Tibial nerve (tissue), 4 donors: ENCODE data around the gene LPIN3. TPM values are rescaled to one million over a fixed set of nuclear protein-coding genes. Genes with fewer than 3 reads are reported as not detected.

Experiments used
- DNase-seq, 2 donors: peaks; one replicate each; pipeline ENCODE4 v3.0.0-alpha.2; 2019; ENCODE audit warnings: low spot score in 2 of 2
- H3K27ac ChIP-seq, 4 donors: fragments of 200-600 bp; sonication (generic) in 3 of 4; one replicate each; pipeline ENCODE4 v1.5.1; 2017 to 2019; ENCODE audit warnings: mild to moderate bottlenecking in 1 of 4
- H3K27me3 ChIP-seq, 2 donors: fragments of 200-600 bp; sonication (generic) in 1 of 2; one replicate each; pipeline versions ENCODE4 v1.5.1 to v1.6.0; 2017 to 2019
- H3K36me3 ChIP-seq, 3 donors: fragments of 200-600 bp; sonication (generic); one replicate each; pipeline ENCODE4 v1.5.1; 2018 to 2019
- H3K4me1 ChIP-seq, 4 donors: fragments of 200-600 bp; sonication (generic) in 3 of 4; one replicate each; pipeline ENCODE4 v1.5.1; 2017 to 2019
- H3K4me3 ChIP-seq, 4 donors: fragments of 200-600 bp; sonication (generic) in 3 of 4; one replicate each; pipeline ENCODE4 v1.5.1; 2017 to 2019; ENCODE audit warnings: mild to moderate bottlenecking in 1 of 4, moderate library complexity in 1 of 4
- H3K9me3 ChIP-seq, 4 donors: fragments of 200-600 bp; sonication (generic) in 3 of 4; one replicate each; pipeline ENCODE4 v1.5.1; 2017 to 2019
- CTCF ChIP-seq, 5 experiments: fragments of 200-600 bp in 3 of 5; fragments of 450-650 bp in 2 of 5; sonication (generic) in 3 of 5; IDR thresholded peaks; one replicate each; pipeline ENCODE4 v1.5.1; 2016 to 2019; ENCODE audit warnings: antibody characterized with exemption in 5 of 5, mild to moderate bottlenecking in 3 of 5, moderate library complexity in 2 of 5
- EP300 ChIP-seq, 2 donors: sonication (generic); formaldehyde crosslinking; IDR thresholded peaks; one replicate each; pipeline ENCODE4 v1.6.1; 2017; ENCODE audit warnings: antibody characterized with exemption in 2 of 2, mild to moderate bottlenecking in 1 of 2
- POLR2A ChIP-seq, 2 donors: fragments of 450-650 bp; IDR thresholded peaks; one replicate each; pipeline ENCODE4 v1.6.1; 2017; ENCODE audit warnings: antibody characterized with exemption in 2 of 2, mild to moderate bottlenecking in 2 of 2, moderate library complexity in 2 of 2
- WGBS, 2 donors: methylation state at CpG; one replicate each; pipeline ENCODE4 v1.1.5; 2018; 5-methylcytosine and 5-hydroxymethylcytosine counted together
- total RNA-seq, 4 donors: library from RNA; depleted of rRNA; stranded (reverse); fragments of >200 nt; gene quantifications; one replicate each; pipeline ENCODE4 v1.1.0, GENCODE V29; 2016

LPIN3 gene
- total RNA-seq, 4 donors from 2014 or later, result 24.5 to 64.8 (median 36.5) TPM

DNA sequence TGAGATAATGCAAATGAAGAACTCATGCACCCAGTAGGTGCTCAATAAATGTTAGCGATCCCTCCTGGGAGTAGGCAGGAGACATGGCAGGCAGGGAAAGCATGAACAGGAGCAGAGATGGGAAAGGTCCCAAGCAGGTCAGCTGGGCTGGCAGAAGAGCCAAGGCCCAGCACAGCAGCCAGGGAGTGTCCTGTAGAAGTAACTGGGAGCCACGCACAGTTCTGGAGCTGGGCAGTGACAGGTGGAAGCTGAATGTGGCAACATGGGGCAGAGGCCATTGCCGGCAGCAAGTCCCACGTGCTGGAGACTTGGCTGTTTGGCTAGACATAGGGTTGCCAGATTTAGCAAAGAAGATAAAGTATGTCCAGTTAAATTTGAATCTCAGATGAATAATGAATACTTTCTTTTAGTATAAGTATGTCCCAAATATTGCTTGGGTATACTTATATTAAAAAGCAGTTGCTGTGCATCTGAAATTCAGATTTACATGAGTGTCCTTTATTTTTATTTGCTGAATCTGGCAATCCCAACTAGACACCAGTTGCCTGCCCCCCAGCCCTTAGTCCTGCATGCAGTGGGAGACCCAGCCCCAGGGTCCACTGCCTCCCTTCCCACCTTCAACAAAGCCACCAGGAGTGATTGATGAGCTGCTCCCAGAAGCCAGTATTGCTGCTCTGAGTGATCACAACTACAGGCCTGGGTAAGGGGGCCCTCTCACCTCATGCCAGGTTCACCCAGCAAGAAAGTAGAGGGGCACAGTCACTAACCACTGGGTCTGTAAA, 3.7 kb upstream of the LPIN3 start:
- no peak overlapping the region for H3K27ac ChIP-seq
- H3K27me3 ChIP-seq, result no peaks in the 10 kb centered on the region
- H3K4me3 ChIP-seq, result no peak overlapping the region
- no peak for DNase-seq
- 90 to 95% methylated on average over 4 of the region's 4 CpGs for WGBS, 2 donors
- no peaks in the 10 kb centered on the region for H3K9me3 ChIP-seq
- H3K36me3 ChIP-seq, result no peaks in the 10 kb centered on the region
- peaks cover 0 to 32% (median 7%) of the 10 kb centered on the region in 4 donors for H3K4me1 ChIP-seq
- TF ChIP-seq EP300 (IDR thresholded peaks at IDR 0.05) (no peak), CTCF (IDR thresholded peaks at IDR 0.05) (no peak), POLR2A (IDR thresholded peaks at IDR 0.05) (no peak)

GRCh38 chr20:41339957-41340326, 679 bp upstream of the LPIN3 start:
- 9 to 10% methylated on average over 20 to 25 of the region's 25 CpGs for WGBS, 2 donors
- Histone ChIP-seq H3K4me3 (peak overlapping the region; percentile 26 to 55 (median 36)), H3K9me3 (no peaks in the 10 kb centered on the region), H3K4me1 (peaks cover 0 to 39% (median 6%) of the 10 kb centered on the region in 4 donors), H3K36me3 (no peaks in the 10 kb centered on the region), H3K27me3 (no peaks in the 10 kb centered on the region), H3K27ac (peak overlapping the region; percentile 63 to 90 (median 80))
- peak in 1 of 2 donors; percentile 36 for TF ChIP-seq EP300 (IDR thresholded peaks at IDR 0.05)
- no peak for TF ChIP-seq POLR2A (IDR thresholded peaks at IDR 0.05)
- TF ChIP-seq CTCF (IDR thresholded peaks at IDR 0.05), result peak; percentile 97 to 100 (median 99)
- peak; percentile 79 to 89 for DNase-seq

- Histone ChIP-seq H3K27ac (no peak overlapping the region), H3K4me1 (peaks cover 0 to 37% (median 5%) of the 10 kb centered on the region in 4 donors), H3K27me3 (no peaks in the 10 kb centered on the region), H3K9me3 (no peaks in the 10 kb centered on the region), H3K4me3 (no peak overlapping the region), H3K36me3 (peaks cover 0 to 22% (median 0%) of the 10 kb centered on the region in 3 donors)
- 90% methylated on average over 9 of the region's 9 CpGs for WGBS, 2 donors
- no peak for DNase-seq
- no peak for TF ChIP-seq EP300 (IDR thresholded peaks at IDR 0.05)
- no peak for TF ChIP-seq POLR2A (IDR thresholded peaks at IDR 0.05)
- no peak for TF ChIP-seq CTCF (IDR thresholded peaks at IDR 0.05)
Measured at GRCh38 chr20:41342474-41343464, 2.1 kb downstream of the LPIN3 start.

GRCh38 chr20:41344477-41344876, 3.9 kb downstream of the LPIN3 start:
- Histone ChIP-seq H3K9me3 (no peaks in the 10 kb centered on the region), H3K4me3 (no peak overlapping the region), H3K4me1 (peaks cover 0 to 36% (median 5%) of the 10 kb centered on the region in 4 donors), H3K27me3 (no peaks in the 10 kb centered on the region), H3K27ac (no peak overlapping the region), H3K36me3 (peaks cover 0 to 40% (median 0%) of the 10 kb centered on the region in 3 donors)
- TF ChIP-seq EP300 (IDR thresholded peaks at IDR 0.05) (no peak), POLR2A (IDR thresholded peaks at IDR 0.05) (no peak), CTCF (IDR thresholded peaks at IDR 0.05) (no peak)
- WGBS, 2 donors, result 91 to 94% methylated on average over 3 to 4 of the region's 4 CpGs
- DNase-seq, result no peak
